HL-60 (cell line): ENCODE results near the gene TP73.

Source experiments
- POLR2AphosphoS5 ChIP-seq: IDR thresholded peaks from 2 replicates; pipeline ENCODE4 v1.6.1; 2012; ENCODE audit warnings: low read depth
- REST ChIP-seq: IDR thresholded peaks from 2 replicates; pipeline ENCODE4 v1.6.1; 2012; ENCODE audit warnings: low read depth; ENCODE audit not compliant: insufficient replicate concordance
- TF ChIP-seq, protein P1 (sequence below): IDR thresholded peaks from one replicate; pipeline ENCODE4 v1.5.1; 2011; ENCODE audit warnings: low read length, control low read depth, inconsistent platforms; ENCODE audit not compliant: insufficient read depth

- TF ChIP-seq, protein P1, sequence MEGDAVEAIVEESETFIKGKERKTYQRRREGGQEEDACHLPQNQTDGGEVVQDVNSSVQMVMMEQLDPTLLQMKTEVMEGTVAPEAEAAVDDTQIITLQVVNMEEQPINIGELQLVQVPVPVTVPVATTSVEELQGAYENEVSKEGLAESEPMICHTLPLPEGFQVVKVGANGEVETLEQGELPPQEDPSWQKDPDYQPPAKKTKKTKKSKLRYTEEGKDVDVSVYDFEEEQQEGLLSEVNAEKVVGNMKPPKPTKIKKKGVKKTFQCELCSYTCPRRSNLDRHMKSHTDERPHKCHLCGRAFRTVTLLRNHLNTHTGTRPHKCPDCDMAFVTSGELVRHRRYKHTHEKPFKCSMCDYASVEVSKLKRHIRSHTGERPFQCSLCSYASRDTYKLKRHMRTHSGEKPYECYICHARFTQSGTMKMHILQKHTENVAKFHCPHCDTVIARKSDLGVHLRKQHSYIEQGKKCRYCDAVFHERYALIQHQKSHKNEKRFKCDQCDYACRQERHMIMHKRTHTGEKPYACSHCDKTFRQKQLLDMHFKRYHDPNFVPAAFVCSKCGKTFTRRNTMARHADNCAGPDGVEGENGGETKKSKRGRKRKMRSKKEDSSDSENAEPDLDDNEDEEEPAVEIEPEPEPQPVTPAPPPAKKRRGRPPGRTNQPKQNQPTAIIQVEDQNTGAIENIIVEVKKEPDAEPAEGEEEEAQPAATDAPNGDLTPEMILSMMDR, result no peak
- TF ChIP-seq REST, result no peak
- TF ChIP-seq POLR2AphosphoS5, result no peak
Measured at GRCh38 chr1:3771108-3772026, 119.1 kb downstream of the TP73 start.
